K562 (cell line): ENCODE results near the gene MSS51. TPM values are rescaled to one million over a fixed set of nuclear protein-coding genes. Genes with fewer than 3 reads are reported as not detected.

Experiments
- FOXJ2 ChIP-seq: fragments of 200-800 bp; sonication (Bioruptor generic); IDR thresholded peaks from 2 replicates; pipeline ENCODE4 v1.6.1; 2016; ENCODE audit warnings: missing genetic modification characterization, missing compliant biosample characterization
- KDM4B ChIP-seq, 2 experiments: fragments of 450-650 bp in 1 of 2; sonication (generic) in 1 of 2; IDR thresholded peaks; 2 replicates each; pipeline ENCODE4 v1.6.1; 2016 to 2017; ENCODE audit warnings: borderline replicate concordance in 2 of 2, antibody characterized with exemption in 1 of 2, low read depth in 1 of 2, mild to moderate bottlenecking in 1 of 2
- PML ChIP-seq: IDR thresholded peaks from 2 replicates; pipeline ENCODE4 v1.6.1; 2012; ENCODE audit warnings: low read length, inconsistent platforms
- POLR3A ChIP-seq: IDR thresholded peaks from 2 replicates; pipeline ENCODE4 v1.6.1; 2011; ENCODE audit warnings: borderline replicate concordance, mild to moderate bottlenecking, moderate library complexity; ENCODE audit not compliant: insufficient read length, insufficient read depth; ENCODE audit errors: extremely low read depth
- PREB ChIP-seq: sonication (generic); formaldehyde crosslinking; IDR thresholded peaks from 2 replicates; pipeline ENCODE4 v1.8.1; 2023; ENCODE audit warnings: mild to moderate bottlenecking, missing genetic modification reagents
- SRSF7 ChIP-seq: fragments of 200-400 bp; formaldehyde crosslinking; optimal IDR thresholded peaks from 2 replicates; pipeline ENCODE3; 2017; ENCODE audit warnings: mild to moderate bottlenecking, low read depth, low read length
- TRIM25 ChIP-seq: fragments of 450-650 bp; IDR thresholded peaks from 2 replicates; pipeline ENCODE4 v1.7.0; 2016; ENCODE audit warnings: borderline replicate concordance
- YBX1 ChIP-seq: fragments of 450-650 bp; IDR thresholded peaks from 2 replicates; pipeline ENCODE4 v1.7.1; 2016; ENCODE audit warnings: mild to moderate bottlenecking
- polyA plus RNA-seq, 8 experiments: library from polyadenylated mRNA; depleted of rRNA in 4 of 8; stranded (reverse) in 5 of 8; unstranded in 3 of 8; fragments of >200 nt; fragmentation: Nextera tagmentation in 2 of 8; fragmentation: Illumina TruSeq in 1 of 8; extraction: Ambion mirVana in 2 of 8; extraction: Trizol in 1 of 8; gene quantifications; 2 replicates each; pipeline versions ENCODE4 v1.2.1 to v1.2.3, GENCODE V29; 2011 to 2014; ENCODE audit warnings: inconsistent platforms in 1 of 8, missing spikeins in 1 of 8
- total RNA-seq, 7 experiments: library from RNA; depleted of rRNA in 6 of 7; stranded (reverse); fragments of >200 nt in 6 of 7; fragmentation: Illumina TruSeq in 2 of 7; extraction: Trizol in 2 of 7; gene quantifications; 2 replicates each; pipeline versions ENCODE4 v1.2.1 to v1.2.3, GENCODE V29; 2011 to 2021; ENCODE audit warnings: low replicate concordance in 1 of 7
- TF ChIP-seq, protein P1 (sequence below), 2 experiments: IDR thresholded peaks in 1 of 2; conservative IDR thresholded peaks in 1 of 2; 2 replicates each; pipeline ENCODE4 v1.6.1; 2016; ENCODE audit warnings: low read depth in 2 of 2, mild to moderate bottlenecking in 1 of 2, missing compliant biosample characterization in 1 of 2, missing genetic modification characterization in 1 of 2, moderate library complexity in 1 of 2
- TF ChIP-seq, protein P2 (sequence below): fragments of 250-450 bp; sonication (Bioruptor Pico); IDR thresholded peaks from 2 replicates; pipeline ENCODE4 v1.5.0; 2021

The MSS51 gene
- total and polyA plus RNA-seq, 9 of the 15 experiments (the other 6 are each of a cell fraction or from before 2014, with no cell fraction given): 0.28 to 1.8 (median 1.2) TPM

GRCh38 chr10:73404690-73405089 is 28.7 kb downstream of the MSS51 start (continued):
- TF ChIP-seq, protein P1, sequence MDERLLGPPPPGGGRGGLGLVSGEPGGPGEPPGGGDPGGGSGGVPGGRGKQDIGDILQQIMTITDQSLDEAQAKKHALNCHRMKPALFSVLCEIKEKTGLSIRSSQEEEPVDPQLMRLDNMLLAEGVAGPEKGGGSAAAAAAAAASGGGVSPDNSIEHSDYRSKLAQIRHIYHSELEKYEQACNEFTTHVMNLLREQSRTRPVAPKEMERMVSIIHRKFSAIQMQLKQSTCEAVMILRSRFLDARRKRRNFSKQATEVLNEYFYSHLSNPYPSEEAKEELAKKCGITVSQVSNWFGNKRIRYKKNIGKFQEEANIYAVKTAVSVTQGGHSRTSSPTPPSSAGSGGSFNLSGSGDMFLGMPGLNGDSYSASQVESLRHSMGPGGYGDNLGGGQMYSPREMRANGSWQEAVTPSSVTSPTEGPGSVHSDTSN (CRISPR knock-in tag; IDR thresholded peaks at IDR 0.05; ENCODE audit: low read depth): no peak
- TF ChIP-seq, protein P1 (tag; conservative IDR thresholded peaks at IDR 0.05; ENCODE audit: low read depth): no peak
- TF ChIP-seq YBX1 (no peak), TRIM25 (no peak), SRSF7 (no peak), PREB (no peak), PML (no peak), FOXJ2 (tag) (no peak), KDM4B (IDR thresholded peaks at IDR 0.05; ENCODE audit: borderline replicate concordance in 2 of 2, low read depth in 1 of 2) (no peak), POLR3A (no peak)
- TF ChIP-seq, protein P2, sequence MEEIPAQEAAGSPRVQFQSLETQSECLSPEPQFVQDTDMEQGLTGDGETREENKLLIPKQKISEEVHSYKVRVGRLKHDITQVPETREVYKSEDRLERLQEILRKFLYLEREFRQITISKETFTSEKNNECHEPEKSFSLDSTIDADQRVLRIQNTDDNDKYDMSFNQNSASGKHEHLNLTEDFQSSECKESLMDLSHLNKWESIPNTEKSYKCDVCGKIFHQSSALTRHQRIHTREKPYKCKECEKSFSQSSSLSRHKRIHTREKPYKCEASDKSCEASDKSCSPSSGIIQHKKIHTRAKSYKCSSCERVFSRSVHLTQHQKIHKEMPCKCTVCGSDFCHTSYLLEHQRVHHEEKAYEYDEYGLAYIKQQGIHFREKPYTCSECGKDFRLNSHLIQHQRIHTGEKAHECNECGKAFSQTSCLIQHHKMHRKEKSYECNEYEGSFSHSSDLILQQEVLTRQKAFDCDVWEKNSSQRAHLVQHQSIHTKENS (CRISPR knock-in tag): no peak
